Posterior vena cava (tissue), 2 donors: ENCODE data around the gene FKBP2. TPM values are rescaled to one million over a fixed set of nuclear protein-coding genes. Genes with fewer than 3 reads are reported as not detected.
A peak's percentile ranks its signal among the peaks of the same experiment; 100 is the strongest.

Source experiments
- DNase-seq: peaks from one replicate; pipeline ENCODE4 v3.0.0-alpha.2; 2020; ENCODE audit warnings: low spot score
- intact Hi-C, 2 donors: fragments of 100-400 bp; cut with DNase I; formaldehyde crosslinking; loops; one replicate each; pipeline versions ENCODE4 v1.14.1 to v1.14.2; 2022 to 2023
- total RNA-seq, 2 donors: library from RNA; stranded (reverse); fragmentation: NEBNext Ultra II Directional; extraction: Animal tissue kit (Norgen Biotek cat#: 25700); gene quantifications; one replicate each; pipeline ENCODE4 v1.2.1, GENCODE V29; 2021
- donor health status: DM: yes; HTN: yes; CAD: no.
- donor health status: DM: yes; HTN: yes; CAD: no.

FKBP2 gene
- total RNA-seq, 2 donors from 2014 or later = 50.6 to 56.7 TPM

DNA sequence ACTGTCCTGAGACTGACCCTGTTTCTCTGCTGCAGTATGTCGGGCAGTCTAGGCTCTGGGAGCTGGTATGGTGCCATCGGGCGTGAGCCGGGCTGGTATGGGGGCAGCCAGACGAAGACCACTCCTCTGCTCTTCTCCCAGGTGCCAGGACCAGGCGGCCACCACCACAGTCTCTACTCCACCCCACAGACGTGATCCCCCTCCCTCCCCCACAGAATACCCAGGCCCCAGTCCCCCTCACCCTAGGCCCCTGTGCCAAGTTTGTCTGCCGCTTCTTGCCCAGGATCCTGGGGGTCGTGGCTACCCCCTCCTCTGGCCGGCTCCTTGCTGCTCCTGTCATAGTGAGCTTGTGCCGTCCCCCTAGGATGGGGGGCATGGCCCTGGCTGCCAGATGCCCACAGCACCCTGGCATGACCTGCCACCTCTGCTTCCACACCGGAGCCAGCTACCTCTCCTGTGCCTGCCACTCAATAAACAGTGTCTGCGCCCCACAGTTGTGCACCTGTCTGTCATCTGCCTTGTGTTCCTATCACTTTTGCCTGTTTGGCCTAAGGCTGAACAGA is 48.2 kb downstream of the FKBP2 start:
- intact Hi-C loops = no loop called here
- DNase-seq = peak; percentile 72

DNA sequence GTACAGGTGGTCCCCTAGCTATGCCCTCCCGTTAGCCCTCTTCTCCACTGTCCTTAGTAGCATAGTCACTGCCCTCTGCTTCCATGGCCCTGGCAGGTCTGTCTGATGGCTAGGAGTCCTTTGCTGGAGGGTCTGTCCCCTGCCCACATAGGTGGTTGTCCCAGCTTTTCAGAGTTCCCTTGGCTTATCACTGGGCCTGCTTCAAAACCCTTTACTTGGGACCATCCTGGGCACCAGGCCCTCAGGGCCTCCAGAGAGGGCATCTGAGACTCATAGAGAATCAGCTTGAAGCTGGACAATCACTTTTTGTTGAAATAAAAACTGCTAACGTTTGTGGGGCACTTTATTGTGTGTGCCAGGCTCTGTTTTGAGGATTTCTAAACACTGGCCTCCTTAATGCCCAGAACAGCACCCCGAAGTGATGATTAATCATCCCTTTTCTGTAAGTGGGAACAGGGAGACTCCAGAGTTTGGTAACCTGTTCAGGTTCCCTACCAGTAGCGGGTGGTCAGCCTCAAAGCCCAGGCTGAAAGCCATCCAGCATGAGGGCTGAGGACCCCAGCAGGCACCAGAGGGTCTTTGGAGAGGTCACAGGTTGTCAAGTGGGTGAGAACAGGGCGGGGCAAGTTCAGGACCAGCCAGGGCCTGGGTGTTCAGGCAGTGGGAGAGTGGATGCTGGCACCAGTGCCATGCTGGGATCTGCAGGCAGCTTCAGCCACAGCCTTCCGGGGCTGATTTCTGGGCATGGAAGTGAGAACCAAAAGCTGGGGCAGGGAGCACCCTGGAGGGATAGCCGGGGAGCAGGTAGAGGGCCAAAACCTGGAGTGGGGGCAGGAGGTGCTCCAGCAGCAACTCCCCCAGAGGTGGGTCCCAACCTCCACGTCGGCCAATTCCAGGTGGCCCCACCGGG is 49.7 kb downstream of the FKBP2 start:
- peak; percentile 73 for DNase-seq
- intact Hi-C loops = loop anchor here in 1 of 2 donors (10.0 kb wide), 1 partner anchor 86 kb away; the partner anchor contains the start of gene FERMT3

DNA sequence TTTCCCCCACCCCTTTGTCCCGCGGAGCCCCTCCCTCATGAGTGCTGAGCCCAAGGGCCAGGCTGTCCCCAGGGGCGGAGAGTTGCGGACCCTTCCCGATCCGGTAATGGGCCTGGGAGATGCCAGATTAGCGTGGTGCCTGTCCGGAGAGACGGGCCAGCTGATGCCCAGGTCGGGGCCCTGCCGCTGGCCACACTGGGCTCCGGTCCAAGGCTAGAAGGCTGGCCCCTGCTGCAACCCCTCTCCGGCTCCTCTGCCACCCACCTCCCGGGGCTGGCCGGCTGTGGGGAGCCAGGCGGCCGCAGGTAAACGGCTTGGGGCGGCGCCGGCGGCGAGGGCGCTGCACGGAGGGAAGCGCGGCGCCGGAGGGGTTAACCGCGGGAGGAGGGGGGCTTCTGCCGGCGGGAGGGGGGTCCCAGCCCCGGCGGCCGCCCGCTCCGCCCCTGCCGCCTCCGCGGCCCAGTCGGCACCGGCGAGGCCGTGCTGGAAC is 50.4 kb downstream of the FKBP2 start, which contains the start of gene KCNK4:
KCNK4 (plus strand) TSS at position 41 of the 490 bp plus-strand sequence. CDS start 1,717 bp downstream, outside the sequence.
- DNase-seq = peak; percentile 77
- intact Hi-C loops = loop anchor here in 1 of 2 donors (10.0 kb wide), 1 partner anchor 87 kb away; the partner anchor contains the start of gene FERMT3

DNA sequence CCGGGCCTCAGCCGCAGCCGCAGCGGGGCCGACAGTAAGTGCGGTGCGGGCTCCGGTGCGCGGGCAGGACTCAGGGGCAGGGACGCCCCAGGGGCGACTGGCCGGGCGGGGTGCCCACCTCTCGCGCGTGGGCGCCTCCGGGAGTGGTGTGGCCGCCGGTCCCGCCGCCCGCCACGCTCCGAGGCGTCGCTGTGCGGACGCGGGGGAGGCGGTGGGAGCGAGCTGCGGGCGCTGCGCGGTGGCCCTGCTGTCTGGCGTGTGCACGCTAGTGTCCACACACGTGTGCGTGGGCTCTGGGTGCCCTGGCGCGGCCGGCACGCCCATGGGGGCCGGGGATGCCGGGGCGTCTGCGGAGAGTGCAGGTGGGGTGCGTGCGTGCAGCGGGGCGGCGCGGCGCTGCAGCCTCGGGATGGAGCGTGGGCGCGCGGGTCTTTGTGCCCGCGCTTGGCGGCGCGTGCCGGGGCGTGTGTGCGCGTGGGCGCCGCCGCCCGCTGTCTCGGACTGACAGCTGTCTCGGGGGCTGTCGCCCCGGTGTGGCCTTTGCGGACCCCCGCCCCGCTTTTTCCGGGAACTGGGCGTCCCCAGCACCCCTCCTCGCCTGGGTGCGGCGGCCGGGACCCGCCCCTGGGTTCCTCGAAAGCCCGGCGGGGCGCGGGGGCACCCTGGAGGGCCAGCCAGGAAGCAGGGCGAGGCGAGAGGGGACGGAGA is 51.0 kb downstream of the FKBP2 start:
- intact Hi-C loops = loop anchor here in 1 of 2 donors (10.0 kb wide), 1 partner anchor 87 kb away; the partner anchor contains the start of gene FERMT3
- DNase-seq = no peak

DNA sequence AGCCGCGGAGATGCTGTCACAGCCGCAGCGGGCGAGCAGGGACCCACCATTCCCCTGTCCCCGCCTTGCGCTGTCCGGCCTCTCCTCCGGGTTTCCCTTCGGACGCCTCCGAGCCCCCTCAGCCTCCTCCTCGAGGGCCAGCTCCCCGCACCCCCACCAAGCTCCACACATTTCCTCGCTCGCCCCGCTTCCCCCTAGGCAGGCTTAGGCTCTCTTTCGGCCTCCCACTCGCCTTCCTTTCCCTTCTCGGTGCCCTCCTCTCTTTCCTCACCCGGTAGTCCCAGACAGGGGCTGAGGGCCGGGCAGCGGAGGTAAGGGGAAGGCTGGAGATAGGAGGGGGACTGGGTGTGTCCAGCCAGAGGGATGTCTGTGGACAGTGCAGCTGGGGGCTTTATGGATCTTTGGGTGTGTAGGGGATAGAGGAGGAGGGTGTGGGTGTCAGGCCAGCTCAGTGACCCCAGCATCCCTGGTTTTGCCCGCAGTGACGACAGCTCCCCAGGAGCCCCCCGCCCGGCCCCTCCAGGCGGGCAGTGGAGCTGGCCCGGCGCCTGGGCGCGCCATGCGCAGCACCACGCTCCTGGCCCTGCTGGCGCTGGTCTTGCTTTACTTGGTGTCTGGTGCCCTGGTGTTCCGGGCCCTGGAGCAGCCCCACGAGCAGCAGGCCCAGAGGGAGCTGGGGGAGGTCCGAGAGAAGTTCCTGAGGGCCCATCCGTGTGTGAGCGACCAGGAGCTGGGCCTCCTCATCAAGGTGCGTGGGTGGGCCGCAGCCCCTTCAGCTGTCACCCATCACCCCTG is 51.8 kb downstream of the FKBP2 start:
- DNase-seq = no peak
- intact Hi-C loops = loop anchor here in 1 of 2 donors (10.0 kb wide), 1 partner anchor 88 kb away; the partner anchor contains the start of gene FERMT3

Other genes starting within 250 kb of the FKBP2 start
- under 1 TPM; 0.14 to 0.29 TPM for gene FLRT1, start 205.2 kb upstream of the FKBP2 start, total RNA-seq
- 10 to 100 TPM; 15.9 to 16.8 TPM for gene MACROD1, start 75.0 kb upstream of the FKBP2 start, total RNA-seq
- gene STIP1, start 54.9 kb upstream of the FKBP2 start, total RNA-seq = 10 to 100 TPM; 74.3 to 87.3 TPM
- gene FERMT3, start 34.4 kb upstream of the FKBP2 start, total RNA-seq = 10 to 100 TPM; 30.3 to 44.0 TPM
- gene TRPT1, start 14.9 kb upstream of the FKBP2 start, total RNA-seq = 10 to 100 TPM; 19.9 to 21.9 TPM
- 10 to 100 TPM; 35.8 to 41.1 TPM for gene NUDT22, start 14.8 kb upstream of the FKBP2 start, total RNA-seq
- gene DNAJC4, start 10.5 kb upstream of the FKBP2 start, total RNA-seq = 10 to 100 TPM; 16.1 to 21.3 TPM
- gene VEGFB, start 6.5 kb upstream of the FKBP2 start, total RNA-seq = 100 to 1,000 TPM; 163 to 190 TPM
- gene PPP1R14B, start 5.8 kb downstream of the FKBP2 start, total RNA-seq = 100 to 1,000 TPM; 102 to 190 TPM
- 10 to 100 TPM; 26.1 to 28.3 TPM for gene PLCB3, start 10.4 kb downstream of the FKBP2 start, total RNA-seq
- gene BAD, start 43.6 kb downstream of the FKBP2 start, total RNA-seq = 10 to 100 TPM; 49.6 to 57.3 TPM
- gene GPR137, start 44.8 kb downstream of the FKBP2 start, total RNA-seq = 10 to 100 TPM; 23.2 to 27.5 TPM
- gene KCNK4, start 50.2 kb downstream of the FKBP2 start, total RNA-seq = not detected
- 1 to 10 TPM in 1 of 2 donors, not detected in 1; 1.4 TPM for gene CATSPERZ, start 59.3 kb downstream of the FKBP2 start, total RNA-seq
- gene ESRRA, start 64.4 kb downstream of the FKBP2 start, total RNA-seq = 10 to 100 TPM; 33.5 to 41.2 TPM
- gene TRMT112, start 76.5 kb downstream of the FKBP2 start, total RNA-seq = 100 to 1,000 TPM; 107 to 119 TPM
- gene PRDX5, start 77.0 kb downstream of the FKBP2 start, total RNA-seq = 10 to 100 TPM; 82.7 to 98.6 TPM
- gene CCDC88B, start 99.1 kb downstream of the FKBP2 start, total RNA-seq = 1 to 10 TPM; 7.0 to 9.5 TPM
- gene RPS6KA4, start 118.1 kb downstream of the FKBP2 start, total RNA-seq = 10 to 100 TPM; 29.2 to 33.5 TPM